Upper lobe of left lung (tissue), 6 donors: Measurements from ENCODE around the gene TRAPPC2B. TPM values are rescaled to one million over a fixed set of nuclear protein-coding genes. Genes with fewer than 3 reads are reported as not detected.

Experiments used
- ATAC-seq, 2 donors: fragments of 200-7000 bp; cut with Tn5 transposase; one replicate each; pipeline ENCODE4 v1.9.1; 2022; ENCODE audit warnings: mild to moderate bottlenecking in 2 of 2, moderate library complexity in 2 of 2; ENCODE audit not compliant: low FRiP score in 2 of 2
- DNase-seq, 2 donors: peaks; one replicate each; pipeline ENCODE4 v3.0.0-alpha.2; 2019 to 2020
- H3K27ac ChIP-seq, 4 donors: fragments of 200-600 bp; sonication (generic); one replicate each; pipeline ENCODE4 v1.5.1; 2016 to 2019
- H3K27me3 ChIP-seq, 4 donors: fragments of 200-600 bp; sonication (generic); one replicate each; pipeline ENCODE4 v1.5.1; 2017 to 2019
- H3K36me3 ChIP-seq, 4 donors: fragments of 200-600 bp; sonication (generic); one replicate each; pipeline ENCODE4 v1.5.1; 2016 to 2019
- H3K4me1 ChIP-seq, 4 donors: fragments of 200-600 bp; sonication (generic); one replicate each; pipeline ENCODE4 v1.5.1; 2018 to 2019
- H3K4me3 ChIP-seq, 4 donors: fragments of 200-600 bp; sonication (generic); one replicate each; pipeline ENCODE4 v1.5.1; 2017 to 2019; ENCODE audit warnings: mild to moderate bottlenecking in 2 of 4, moderate library complexity in 1 of 4
- H3K9me3 ChIP-seq, 4 donors: fragments of 200-600 bp; sonication (generic); one replicate each; pipeline ENCODE4 v1.5.1; 2018 to 2019
- EP300 ChIP-seq, 4 donors: sonication (generic); formaldehyde crosslinking; IDR thresholded peaks; one replicate each; pipeline ENCODE4 v1.5.1; 2017; ENCODE audit warnings: antibody characterized with exemption in 4 of 4, control low read depth in 2 of 4
- POLR2A ChIP-seq, 4 donors: fragments of 450-650 bp; IDR thresholded peaks; one replicate each; pipeline ENCODE4 v1.5.1; 2016 to 2017; ENCODE audit warnings: antibody characterized with exemption in 4 of 4, mild to moderate bottlenecking in 2 of 4
- POLR2AphosphoS5 ChIP-seq, 2 donors: sonication (generic); formaldehyde crosslinking; IDR thresholded peaks; one replicate each; pipeline ENCODE4 v1.5.1; 2017; ENCODE audit warnings: antibody characterized with exemption in 2 of 2
- WGBS, 2 donors: methylation state at CpG; one replicate each; pipeline ENCODE4 v1.1.5; 2017 to 2018; 5-methylcytosine and 5-hydroxymethylcytosine counted together
- total RNA-seq, 6 donors: library from RNA; depleted of rRNA in 4 of 6; stranded (reverse); fragments of >200 nt in 4 of 6; gene quantifications; one replicate each; pipeline versions ENCODE4 v1.1.0 to v1.2.1, GENCODE V29; 2016 to 2021
- TF ChIP-seq, protein P1 (sequence below), 6 experiments: fragments of 450-650 bp in 4 of 6; fragments of 200-600 bp in 2 of 6; sonication (generic) in 2 of 6; IDR thresholded peaks; one replicate each; pipeline ENCODE4 v1.5.1; 2016 to 2019; ENCODE audit warnings: antibody characterized with exemption in 6 of 6
- donor health status: DM: no; HTN: no; CAD: no; lungs with moderate emphysema.
- donor health status: DM: no; HTN: yes; CAD: no; lungs with severe emphysema.

The TRAPPC2B gene
- total RNA-seq, 6 donors from 2014 or later, result 6.2 to 29.3 (median 12.8) TPM

- Histone ChIP-seq H3K36me3 (peaks cover 16 to 33% (median 24%) of the 10 kb centered on the region in 4 donors), H3K4me3 (peak within 1 kb of the TSS; percentile 16 to 81 (median 78)), H3K27me3 (no peaks in the 10 kb centered on the region), H3K4me1 (peaks cover 13 to 23% (median 16%) of the 10 kb centered on the region in 4 donors), H3K27ac (peak within 1 kb of the TSS; percentile 22 to 83 (median 77)), H3K9me3 (peaks cover 1 to 23% (median 20%) of the 10 kb centered on the region in 4 donors)
- DNase-seq (peak; percentile 75 to 96), ATAC-seq (peak; percentile 96 to 98)
- TF ChIP-seq, protein P1, sequence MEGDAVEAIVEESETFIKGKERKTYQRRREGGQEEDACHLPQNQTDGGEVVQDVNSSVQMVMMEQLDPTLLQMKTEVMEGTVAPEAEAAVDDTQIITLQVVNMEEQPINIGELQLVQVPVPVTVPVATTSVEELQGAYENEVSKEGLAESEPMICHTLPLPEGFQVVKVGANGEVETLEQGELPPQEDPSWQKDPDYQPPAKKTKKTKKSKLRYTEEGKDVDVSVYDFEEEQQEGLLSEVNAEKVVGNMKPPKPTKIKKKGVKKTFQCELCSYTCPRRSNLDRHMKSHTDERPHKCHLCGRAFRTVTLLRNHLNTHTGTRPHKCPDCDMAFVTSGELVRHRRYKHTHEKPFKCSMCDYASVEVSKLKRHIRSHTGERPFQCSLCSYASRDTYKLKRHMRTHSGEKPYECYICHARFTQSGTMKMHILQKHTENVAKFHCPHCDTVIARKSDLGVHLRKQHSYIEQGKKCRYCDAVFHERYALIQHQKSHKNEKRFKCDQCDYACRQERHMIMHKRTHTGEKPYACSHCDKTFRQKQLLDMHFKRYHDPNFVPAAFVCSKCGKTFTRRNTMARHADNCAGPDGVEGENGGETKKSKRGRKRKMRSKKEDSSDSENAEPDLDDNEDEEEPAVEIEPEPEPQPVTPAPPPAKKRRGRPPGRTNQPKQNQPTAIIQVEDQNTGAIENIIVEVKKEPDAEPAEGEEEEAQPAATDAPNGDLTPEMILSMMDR (IDR thresholded peaks at IDR 0.05), result no peak
- TF ChIP-seq EP300 (IDR thresholded peaks at IDR 0.05), result peak in 1 of 4 donors; percentile 38
- TF ChIP-seq POLR2A (IDR thresholded peaks at IDR 0.05), result peak in 3 of 4 donors; percentile 13 to 40 (median 34)
- TF ChIP-seq POLR2AphosphoS5 (IDR thresholded peaks at IDR 0.05), result peak; percentile 77 to 80
- WGBS, 2 donors, result 2 to 4% methylated on average over 22 to 54 of the region's 57 CpGs
Observed at GRCh38 chr19:57350877-57351805, 12.2 kb upstream of the TRAPPC2B start, which contains the start of gene ZNF304. Gene ZNF304 (plus strand): TSS chr19:57351271. CDS start chr19:57351665, 394 bp downstream.

DNA sequence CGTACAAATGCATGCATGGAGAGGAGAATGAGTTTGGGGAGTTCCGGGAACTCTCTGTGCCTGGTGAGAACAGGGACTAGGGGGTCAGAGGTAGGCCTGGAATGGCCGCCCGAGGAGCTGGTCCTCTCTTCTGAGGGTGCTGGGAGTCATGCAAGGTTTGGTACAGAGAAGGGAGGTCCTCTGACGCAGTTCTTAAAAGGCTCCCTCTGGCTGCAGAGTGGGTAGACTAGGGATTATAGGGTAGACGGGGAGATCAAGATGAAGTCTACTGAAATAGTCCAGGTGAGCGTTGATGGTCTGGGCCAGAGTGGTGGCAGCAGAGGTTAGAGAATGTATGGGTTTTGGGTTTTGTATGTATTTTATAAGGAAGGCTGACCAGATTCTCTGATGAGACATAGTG is 11.5 kb upstream of the TRAPPC2B start:
- peaks cover 24 to 41% (median 31%) of the 10 kb centered on the region in 4 donors for H3K36me3 ChIP-seq
- peak overlapping the region; percentile 22 to 83 (median 77) for H3K27ac ChIP-seq
- peaks cover 6 to 30% (median 27%) of the 10 kb centered on the region in 4 donors for H3K9me3 ChIP-seq
- ATAC-seq (no peak), DNase-seq (no peak)
- WGBS, 2 donors, result 27 to 31% methylated on average over 7 of the region's 7 CpGs
- H3K4me1 ChIP-seq, result peaks cover 13 to 23% (median 16%) of the 10 kb centered on the region in 4 donors
- H3K27me3 ChIP-seq, result no peaks in the 10 kb centered on the region
- peak overlapping the region; percentile 16 to 81 (median 78) for H3K4me3 ChIP-seq
- TF ChIP-seq POLR2A (IDR thresholded peaks at IDR 0.05) (no peak), EP300 (IDR thresholded peaks at IDR 0.05) (no peak), POLR2AphosphoS5 (IDR thresholded peaks at IDR 0.05) (no peak)
- TF ChIP-seq, protein P1 (IDR thresholded peaks at IDR 0.05), result no peak

DNA sequence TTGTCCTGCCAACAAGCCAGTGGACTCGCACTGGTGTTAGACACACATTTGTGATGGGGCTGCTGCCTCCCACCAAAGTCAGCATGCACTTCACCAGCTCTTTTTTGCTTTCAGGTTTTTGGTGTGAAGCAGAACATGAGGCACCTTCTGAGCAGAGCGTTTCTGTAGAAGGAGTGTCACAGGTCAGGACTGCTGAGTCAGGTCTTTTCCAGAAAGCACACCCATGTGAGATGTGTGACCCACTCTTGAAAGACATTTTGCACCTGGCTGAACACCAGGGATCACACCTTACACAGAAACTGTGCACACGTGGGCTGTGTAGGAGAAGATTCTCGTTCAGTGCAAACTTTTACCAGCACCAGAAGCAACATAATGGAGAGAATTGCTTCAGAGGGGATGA is 7.4 kb upstream of the TRAPPC2B start:
- Histone ChIP-seq H3K4me1 (peaks cover 9 to 23% (median 14%) of the 10 kb centered on the region in 4 donors), H3K36me3 (peaks cover 28 to 61% (median 47%) of the 10 kb centered on the region in 4 donors), H3K27me3 (no peaks in the 10 kb centered on the region), H3K9me3 (peaks cover 8 to 61% (median 54%) of the 10 kb centered on the region in 4 donors), H3K4me3 (no peak overlapping the region), H3K27ac (no peak overlapping the region)
- 94 to 95% methylated on average over 3 to 4 of the region's 4 CpGs for WGBS, 2 donors
- TF ChIP-seq EP300 (IDR thresholded peaks at IDR 0.05), result no peak
- TF ChIP-seq POLR2AphosphoS5 (IDR thresholded peaks at IDR 0.05), result no peak
- TF ChIP-seq POLR2A (IDR thresholded peaks at IDR 0.05), result no peak
- TF ChIP-seq, protein P1 (IDR thresholded peaks at IDR 0.05), result no peak
- no peak for DNase-seq
- ATAC-seq, result no peak

- 94 to 96% methylated on average over 5 of the region's 5 CpGs for WGBS, 2 donors
- Histone ChIP-seq H3K4me1 (peaks cover 2 to 12% (median 9%) of the 10 kb centered on the region in 4 donors), H3K27ac (no peak overlapping the region), H3K27me3 (no peaks in the 10 kb centered on the region), H3K36me3 (peaks cover 28 to 61% (median 47%) of the 10 kb centered on the region in 4 donors), H3K4me3 (no peak overlapping the region), H3K9me3 (peaks cover 8 to 61% (median 56%) of the 10 kb centered on the region in 4 donors)
- TF ChIP-seq POLR2A (IDR thresholded peaks at IDR 0.05) (no peak), POLR2AphosphoS5 (IDR thresholded peaks at IDR 0.05) (no peak), EP300 (IDR thresholded peaks at IDR 0.05) (no peak)
- TF ChIP-seq, protein P1 (IDR thresholded peaks at IDR 0.05), result no peak
- ATAC-seq (no peak), DNase-seq (no peak)
Observed at GRCh38 chr19:57357406-57357805, 5.9 kb upstream of the TRAPPC2B start.
